ENCODE results near the gene LYST. TPM values are rescaled to one million over a fixed set of nuclear protein-coding genes. Genes with fewer than 3 reads are reported as not detected.

The LYST gene
- total RNA-seq, 1 donor from 2014 or later, result 106 TPM

DNA sequence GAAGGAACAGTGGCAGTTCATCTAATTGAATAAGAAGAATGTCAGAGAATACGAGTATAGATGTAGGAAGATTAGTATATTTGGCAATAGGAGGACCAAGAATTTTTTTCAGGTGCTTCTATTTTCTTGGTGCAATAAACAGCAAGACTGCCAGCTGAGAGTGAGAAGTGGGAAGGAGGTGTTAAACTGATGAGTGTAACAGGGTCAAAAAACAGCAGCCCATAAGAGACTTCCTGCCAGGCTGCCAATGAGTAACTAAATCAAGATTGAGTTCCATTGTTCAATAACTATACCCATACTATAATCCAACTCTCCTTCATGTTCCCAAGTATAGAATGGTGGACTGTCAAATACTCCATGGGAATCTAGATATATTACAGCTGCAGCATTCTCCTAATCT lies 28.7 kb downstream of the LYST start:
- Mint-ChIP-seq H3K36me3 (ENCODE audit: low read depth) (peaks cover 22% of the 10 kb centered on the region), H3K27me3 (no peaks in the 10 kb centered on the region), H3K9me3 (no peaks in the 10 kb centered on the region), H3K4me3 (no peak overlapping the region), H3K27ac (no peak overlapping the region), H3K4me1 (peaks cover 34% of the 10 kb centered on the region)
- DNase-seq, result peak; percentile 51
- intact Hi-C loops (cut with micrococcal nuclease), result no loop called here

DNA sequence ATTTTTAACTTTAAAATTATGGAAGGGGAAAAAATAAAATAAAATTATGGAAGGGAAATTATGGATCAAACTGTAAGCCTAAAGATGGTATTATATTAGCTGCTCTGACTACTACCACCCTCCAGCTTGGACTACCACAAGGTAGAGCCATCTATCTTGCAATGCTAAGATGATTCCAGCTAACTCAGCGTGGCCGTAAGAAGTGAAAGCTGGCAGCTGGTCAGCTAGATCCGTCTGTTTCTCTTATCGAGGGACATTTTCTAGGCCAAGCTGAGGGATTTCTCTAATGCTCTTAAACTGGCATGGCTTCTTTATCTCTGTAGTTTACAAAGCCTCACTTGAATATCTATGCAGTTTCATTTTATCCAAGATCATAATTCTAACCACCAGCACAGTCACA lies 31.5 kb downstream of the LYST start:
- H3K4me3 Mint-ChIP-seq, result no peak overlapping the region
- no peak for DNase-seq
- intact Hi-C loops (cut with micrococcal nuclease), result no loop called here
- no peaks in the 10 kb centered on the region for H3K9me3 Mint-ChIP-seq
- H3K27me3 Mint-ChIP-seq, result no peaks in the 10 kb centered on the region
- H3K36me3 Mint-ChIP-seq (ENCODE audit: low read depth), result peaks cover 22% of the 10 kb centered on the region
- peaks cover 22% of the 10 kb centered on the region for H3K4me1 Mint-ChIP-seq
- H3K27ac Mint-ChIP-seq, result no peak overlapping the region

DNA sequence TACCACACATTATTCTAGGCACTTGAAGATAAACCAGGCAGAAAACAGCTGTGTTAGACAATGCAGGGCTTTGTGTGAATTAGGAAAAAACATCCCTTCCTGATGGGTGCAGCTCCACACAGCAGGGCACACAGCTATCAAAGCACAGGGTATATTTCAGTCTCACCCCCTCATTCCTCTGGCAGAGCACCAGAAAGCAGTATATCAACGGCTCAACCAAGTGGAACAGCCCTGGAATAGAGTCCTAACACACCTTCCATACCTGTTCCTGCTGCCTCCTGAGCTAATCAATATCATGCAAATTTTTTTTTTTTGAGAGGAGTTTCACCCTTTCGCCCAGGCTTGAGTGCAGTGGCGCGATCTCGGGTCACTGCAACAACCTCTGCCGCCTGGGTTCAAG lies 32.1 kb downstream of the LYST start:
- intact Hi-C loops (cut with micrococcal nuclease), result no loop called here
- H3K27ac Mint-ChIP-seq, result no peak overlapping the region
- no peak overlapping the region for H3K4me3 Mint-ChIP-seq
- no peak for DNase-seq
- peaks cover 18% of the 10 kb centered on the region for H3K36me3 Mint-ChIP-seq (ENCODE audit: low read depth)
- peaks cover 17% of the 10 kb centered on the region for H3K4me1 Mint-ChIP-seq
- no peaks in the 10 kb centered on the region for H3K27me3 Mint-ChIP-seq
- H3K9me3 Mint-ChIP-seq, result no peaks in the 10 kb centered on the region

DNA sequence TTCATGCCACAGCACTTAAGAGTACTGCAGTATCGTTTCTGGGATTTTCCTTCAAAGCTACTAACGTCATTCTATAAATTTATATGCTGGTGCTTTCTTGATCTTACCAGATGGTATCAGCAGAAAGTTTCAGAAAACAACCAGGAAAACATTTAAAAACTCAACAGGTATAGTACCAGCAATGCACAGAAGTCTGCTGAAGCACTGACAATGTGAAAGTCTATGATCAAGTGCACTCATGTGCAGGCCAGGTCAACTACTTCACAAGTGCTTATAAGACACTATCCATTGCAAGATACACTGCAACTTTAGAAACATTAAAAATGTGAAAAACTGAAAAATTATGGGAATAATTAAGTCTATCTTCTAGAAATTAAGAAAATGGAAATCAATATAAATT lies 34.7 kb downstream of the LYST start:
- intact Hi-C loops (cut with micrococcal nuclease), result no loop called here
- Mint-ChIP-seq H3K9me3 (no peaks in the 10 kb centered on the region), H3K27ac (no peak overlapping the region), H3K4me3 (no peak overlapping the region), H3K27me3 (no peaks in the 10 kb centered on the region), H3K36me3 (ENCODE audit: low read depth) (peaks cover 21% of the 10 kb centered on the region), H3K4me1 (peaks cover 12% of the 10 kb centered on the region)
- no peak for DNase-seq

DNA sequence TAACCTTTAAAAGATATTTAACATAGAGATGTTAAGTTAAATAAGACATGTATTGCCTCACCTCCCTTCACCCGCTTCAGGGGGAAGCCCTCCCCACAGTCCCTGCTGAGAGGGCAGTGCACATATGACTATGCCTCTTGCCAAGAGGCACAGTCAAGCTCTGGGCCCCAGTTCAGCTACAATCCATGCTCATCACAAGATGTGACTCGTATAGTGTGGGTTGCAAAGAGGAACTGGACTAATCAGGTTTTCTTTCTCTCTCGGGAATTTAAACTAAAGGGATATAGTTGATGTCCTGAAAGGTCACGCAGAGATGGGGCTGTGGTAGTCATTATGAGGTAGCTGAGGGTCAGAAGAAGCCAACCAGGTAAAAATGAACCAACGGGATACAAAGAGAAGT lies 35.6 kb downstream of the LYST start:
- H3K4me3 Mint-ChIP-seq, result no peak overlapping the region
- DNase-seq, result peak; percentile 55
- peaks cover 12% of the 10 kb centered on the region for H3K4me1 Mint-ChIP-seq
- intact Hi-C loops (cut with micrococcal nuclease), result no loop called here
- H3K27ac Mint-ChIP-seq, result peak overlapping the region; percentile 64
- no peaks in the 10 kb centered on the region for H3K27me3 Mint-ChIP-seq
- peaks cover 25% of the 10 kb centered on the region for H3K36me3 Mint-ChIP-seq (ENCODE audit: low read depth)
- no peaks in the 10 kb centered on the region for H3K9me3 Mint-ChIP-seq

DNA sequence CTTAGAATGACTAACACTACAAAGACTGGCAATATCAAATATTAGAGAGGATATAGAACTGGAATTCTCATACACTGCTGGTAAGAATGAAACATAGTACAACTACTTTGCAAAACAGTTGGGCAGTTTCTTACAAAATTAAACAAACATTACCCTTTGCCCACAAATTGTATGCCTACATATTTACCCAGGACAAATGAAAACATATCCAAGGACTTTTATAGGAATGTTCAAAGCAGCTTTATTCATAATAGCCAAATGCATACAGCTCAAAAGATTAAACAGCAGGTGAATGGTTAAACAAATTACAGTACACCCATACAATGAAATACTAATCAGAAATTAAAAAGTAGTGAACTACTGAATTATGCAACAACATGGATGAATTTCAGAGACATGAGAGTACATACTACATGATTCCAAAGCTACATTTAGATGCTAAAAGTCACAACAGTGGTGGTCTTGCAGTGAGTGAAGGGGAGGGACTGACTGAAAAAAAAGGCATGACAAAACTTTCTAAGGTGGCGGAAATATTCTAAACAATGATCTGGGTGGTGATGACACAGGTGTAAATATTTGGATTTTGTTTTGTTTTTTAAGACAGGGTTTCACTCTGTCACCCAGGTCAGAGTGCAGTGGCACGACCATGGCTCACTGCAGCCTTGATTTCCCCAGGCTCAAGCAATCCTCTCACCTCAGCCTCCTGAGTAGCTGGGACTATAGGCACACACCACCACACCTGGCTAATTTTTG lies 40.4 kb downstream of the LYST start:
- H3K4me1 Mint-ChIP-seq, result peaks cover 11% of the 10 kb centered on the region
- DNase-seq, result no peak
- no peak overlapping the region for H3K27ac Mint-ChIP-seq
- no peaks in the 10 kb centered on the region for H3K9me3 Mint-ChIP-seq
- no peaks in the 10 kb centered on the region for H3K27me3 Mint-ChIP-seq
- peaks cover 38% of the 10 kb centered on the region for H3K36me3 Mint-ChIP-seq (ENCODE audit: low read depth)
- no peak overlapping the region for H3K4me3 Mint-ChIP-seq
- intact Hi-C loops (cut with micrococcal nuclease), result no loop called here

DNA sequence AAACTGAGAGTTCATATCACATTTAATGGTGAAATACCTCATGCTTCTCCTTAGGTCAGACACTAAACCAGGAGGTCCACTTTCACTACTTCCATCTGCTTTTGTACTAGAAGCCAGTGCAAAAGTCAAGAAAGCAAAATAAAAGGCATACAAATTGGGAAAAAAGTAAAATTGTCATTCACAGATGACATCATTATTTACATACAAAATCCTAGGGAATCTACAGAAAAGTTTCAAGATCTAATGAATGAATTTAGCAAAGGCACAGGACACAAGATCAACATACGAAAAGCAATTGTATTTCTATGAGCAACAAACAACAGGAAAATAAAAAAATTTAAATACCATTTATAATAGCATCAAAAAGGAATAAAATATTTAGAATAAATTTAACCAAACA lies 41.5 kb downstream of the LYST start:
- Mint-ChIP-seq H3K4me1 (peaks cover 6% of the 10 kb centered on the region), H3K4me3 (no peak overlapping the region), H3K36me3 (ENCODE audit: low read depth) (peaks cover 32% of the 10 kb centered on the region), H3K27ac (no peak overlapping the region), H3K27me3 (no peaks in the 10 kb centered on the region), H3K9me3 (no peaks in the 10 kb centered on the region)
- intact Hi-C loops (cut with micrococcal nuclease), result no loop called here
- no peak for DNase-seq

DNA sequence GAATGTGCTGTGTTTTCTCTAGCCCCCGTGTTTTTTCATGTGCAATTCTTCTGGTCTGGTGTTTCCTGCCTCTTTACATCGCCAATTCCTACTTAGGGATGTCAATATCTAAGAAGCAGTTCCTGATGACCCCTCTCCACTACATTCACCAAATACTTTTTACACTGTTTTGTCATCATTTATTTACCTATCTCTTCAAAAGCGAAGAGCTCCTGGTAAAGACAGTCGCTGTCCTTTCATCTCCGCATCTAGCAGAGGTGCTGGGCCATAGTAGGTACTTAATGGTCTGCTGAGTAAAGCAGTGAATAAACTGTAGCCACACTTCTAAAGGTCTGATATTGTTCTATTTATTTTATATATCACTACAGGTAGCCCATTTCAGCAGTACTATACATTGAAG lies 43.0 kb downstream of the LYST start:
- no peak overlapping the region for H3K27ac Mint-ChIP-seq
- intact Hi-C loops (cut with micrococcal nuclease), result no loop called here
- H3K4me3 Mint-ChIP-seq, result no peak overlapping the region
- H3K27me3 Mint-ChIP-seq, result no peaks in the 10 kb centered on the region
- no peaks in the 10 kb centered on the region for H3K9me3 Mint-ChIP-seq
- peaks cover 35% of the 10 kb centered on the region for H3K36me3 Mint-ChIP-seq (ENCODE audit: low read depth)
- no peak for DNase-seq
- H3K4me1 Mint-ChIP-seq, result peaks cover 8% of the 10 kb centered on the region

DNA sequence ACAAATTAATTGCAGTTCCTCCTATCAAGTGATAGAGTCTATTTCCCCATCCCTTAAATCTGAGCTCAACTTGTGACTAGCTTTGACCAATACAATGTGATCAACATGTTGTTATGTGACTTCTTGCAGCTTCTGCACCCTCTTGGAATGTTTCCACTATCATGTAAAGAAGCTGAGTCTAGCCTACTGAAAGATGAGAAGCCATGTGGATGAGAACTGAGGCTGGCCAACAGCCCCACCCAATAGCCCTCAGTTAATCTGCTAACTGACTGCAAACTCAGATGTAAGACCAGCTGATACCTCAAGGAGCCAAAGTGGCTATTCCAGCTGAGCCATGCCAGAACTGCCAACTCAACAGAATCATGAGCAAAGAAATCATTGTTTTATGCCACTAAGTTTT lies 44.0 kb downstream of the LYST start:
- peaks cover 29% of the 10 kb centered on the region for H3K36me3 Mint-ChIP-seq (ENCODE audit: low read depth)
- DNase-seq, result no peak
- intact Hi-C loops (cut with micrococcal nuclease), result no loop called here
- H3K27me3 Mint-ChIP-seq, result no peaks in the 10 kb centered on the region
- H3K9me3 Mint-ChIP-seq, result no peaks in the 10 kb centered on the region
- H3K4me3 Mint-ChIP-seq, result no peak overlapping the region
- no peak overlapping the region for H3K27ac Mint-ChIP-seq
- H3K4me1 Mint-ChIP-seq, result peaks cover 8% of the 10 kb centered on the region

DNA sequence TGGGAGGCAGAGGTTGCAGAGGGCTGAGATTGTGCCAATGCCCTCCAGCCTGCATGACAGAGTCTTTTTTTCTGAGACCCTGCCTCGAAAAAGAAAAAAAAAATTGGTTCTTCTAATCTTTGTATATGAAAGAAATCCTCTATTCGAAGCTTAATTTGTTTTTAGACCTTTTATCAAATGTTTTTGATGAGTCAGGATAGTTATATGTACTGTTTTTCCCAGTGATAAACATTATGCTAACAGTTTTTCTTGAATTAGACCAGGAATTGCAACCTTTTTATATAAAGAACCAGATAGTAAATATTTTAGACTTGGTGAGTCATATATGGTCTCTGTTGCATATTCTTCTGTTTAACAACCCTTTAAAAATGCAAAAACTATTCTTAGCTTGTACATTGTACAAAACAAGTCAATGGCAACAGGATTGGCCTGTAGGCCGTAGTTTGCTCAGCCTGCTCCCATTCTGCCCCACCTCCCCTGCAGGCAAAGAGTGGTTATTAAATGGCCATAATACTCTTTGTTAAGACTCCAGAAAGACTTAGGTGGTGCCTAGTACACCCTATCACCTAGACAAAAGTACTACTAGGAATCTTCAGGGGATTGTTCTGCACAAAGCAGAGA lies 45.2 kb downstream of the LYST start:
- intact Hi-C loops (cut with micrococcal nuclease), result no loop called here
- no peak overlapping the region for H3K27ac Mint-ChIP-seq
- peaks cover 28% of the 10 kb centered on the region for H3K36me3 Mint-ChIP-seq (ENCODE audit: low read depth)
- H3K27me3 Mint-ChIP-seq, result no peaks in the 10 kb centered on the region
- no peaks in the 10 kb centered on the region for H3K9me3 Mint-ChIP-seq
- DNase-seq, result no peak
- peaks cover 17% of the 10 kb centered on the region for H3K4me1 Mint-ChIP-seq
- H3K4me3 Mint-ChIP-seq, result no peak overlapping the region

DNA sequence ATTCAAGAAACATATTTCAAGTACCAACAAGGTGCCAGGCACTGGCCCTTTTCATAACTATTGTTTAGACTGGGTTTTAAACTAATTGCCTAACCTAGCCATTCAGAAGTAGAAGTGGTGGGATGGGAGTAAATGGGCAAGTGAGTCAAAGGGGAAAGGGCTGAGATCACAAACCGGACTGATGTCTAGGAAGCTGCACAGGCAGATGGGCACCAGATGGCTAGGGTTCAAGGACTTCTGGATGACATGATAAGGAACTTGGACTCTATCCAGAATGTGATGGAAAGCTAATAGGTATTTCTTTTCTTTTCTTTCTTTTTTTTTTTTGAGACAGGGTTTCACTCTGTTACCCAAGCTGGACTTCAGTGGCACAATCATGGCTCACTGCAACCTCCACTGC lies 46.6 kb downstream of the LYST start:
- Mint-ChIP-seq H3K27ac (no peak overlapping the region), H3K4me1 (peaks cover 18% of the 10 kb centered on the region), H3K4me3 (no peak overlapping the region)

DNA sequence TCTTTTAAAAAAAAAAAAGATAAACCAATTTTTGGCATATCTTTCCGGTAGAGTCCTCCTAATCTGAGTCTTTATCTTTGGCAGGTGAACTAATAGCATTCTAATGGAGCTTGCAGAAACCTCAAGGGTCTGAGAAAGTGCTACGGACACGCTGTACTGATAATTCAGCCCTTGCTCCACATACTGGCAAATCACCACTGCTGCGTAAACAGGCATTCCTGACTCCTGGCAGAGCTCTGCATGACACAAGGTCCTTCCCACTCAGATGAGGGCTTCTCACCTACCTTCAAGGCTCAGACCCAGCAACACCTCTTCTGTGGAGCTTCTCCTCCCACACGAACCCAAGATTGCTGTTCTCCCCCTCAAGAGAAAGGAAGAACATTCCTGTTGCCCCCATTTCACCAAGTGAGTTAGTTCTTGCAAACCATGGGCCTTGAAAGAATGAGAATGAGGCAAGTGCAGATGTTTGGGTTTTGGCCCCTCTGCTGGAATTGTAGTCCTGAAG lies 48.0 kb downstream of the LYST start:
- peak; percentile 49 for DNase-seq
- Mint-ChIP-seq H3K27me3 (no peaks in the 10 kb centered on the region), H3K36me3 (ENCODE audit: low read depth) (peaks cover 14% of the 10 kb centered on the region), H3K4me1 (peaks cover 18% of the 10 kb centered on the region), H3K9me3 (no peaks in the 10 kb centered on the region), H3K27ac (no peak overlapping the region), H3K4me3 (no peak overlapping the region)
- intact Hi-C loops (cut with micrococcal nuclease), result no loop called here

More for the DNA sequence above, 46.6 kb downstream of the LYST start:
- Mint-ChIP-seq H3K9me3 (no peaks in the 10 kb centered on the region), H3K36me3 (ENCODE audit: low read depth) (peaks cover 18% of the 10 kb centered on the region), H3K27me3 (no peaks in the 10 kb centered on the region)
- intact Hi-C loops (cut with micrococcal nuclease), result no loop called here
- no peak for DNase-seq

DNA sequence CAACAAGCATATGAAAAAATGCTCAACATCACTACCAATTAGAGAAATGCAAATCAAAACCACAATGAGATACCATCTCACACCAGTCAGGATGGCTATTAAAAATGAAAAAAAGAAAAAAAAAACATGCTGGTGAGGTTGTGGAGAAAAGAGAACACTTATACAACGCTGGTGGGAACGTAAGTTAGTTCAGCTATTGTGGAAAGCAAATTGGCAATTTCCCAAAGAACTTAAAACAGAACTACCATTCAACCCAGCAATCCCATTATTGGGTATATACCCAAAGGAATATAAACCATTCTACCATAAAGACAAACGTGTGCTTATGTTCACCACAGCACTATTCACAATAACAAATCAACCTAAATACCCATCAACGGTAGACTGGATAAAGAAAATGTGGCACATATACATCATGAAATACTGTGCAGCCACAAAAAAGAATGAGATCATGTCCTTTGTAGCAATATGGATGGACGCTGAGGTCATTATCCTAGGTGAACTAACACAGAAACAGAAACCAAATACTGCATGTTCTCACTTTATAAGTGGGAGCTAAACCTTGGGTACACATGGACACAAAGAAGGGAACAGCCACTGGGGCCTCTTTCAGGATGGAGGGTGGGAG lies 49.5 kb downstream of the LYST start:
- Mint-ChIP-seq H3K27ac (no peak overlapping the region), H3K27me3 (no peaks in the 10 kb centered on the region), H3K9me3 (no peaks in the 10 kb centered on the region), H3K36me3 (ENCODE audit: low read depth) (peaks cover 8% of the 10 kb centered on the region), H3K4me1 (peaks cover 13% of the 10 kb centered on the region), H3K4me3 (no peak overlapping the region)
- intact Hi-C loops (cut with micrococcal nuclease), result no loop called here
- DNase-seq, result peak; percentile 51

DNA sequence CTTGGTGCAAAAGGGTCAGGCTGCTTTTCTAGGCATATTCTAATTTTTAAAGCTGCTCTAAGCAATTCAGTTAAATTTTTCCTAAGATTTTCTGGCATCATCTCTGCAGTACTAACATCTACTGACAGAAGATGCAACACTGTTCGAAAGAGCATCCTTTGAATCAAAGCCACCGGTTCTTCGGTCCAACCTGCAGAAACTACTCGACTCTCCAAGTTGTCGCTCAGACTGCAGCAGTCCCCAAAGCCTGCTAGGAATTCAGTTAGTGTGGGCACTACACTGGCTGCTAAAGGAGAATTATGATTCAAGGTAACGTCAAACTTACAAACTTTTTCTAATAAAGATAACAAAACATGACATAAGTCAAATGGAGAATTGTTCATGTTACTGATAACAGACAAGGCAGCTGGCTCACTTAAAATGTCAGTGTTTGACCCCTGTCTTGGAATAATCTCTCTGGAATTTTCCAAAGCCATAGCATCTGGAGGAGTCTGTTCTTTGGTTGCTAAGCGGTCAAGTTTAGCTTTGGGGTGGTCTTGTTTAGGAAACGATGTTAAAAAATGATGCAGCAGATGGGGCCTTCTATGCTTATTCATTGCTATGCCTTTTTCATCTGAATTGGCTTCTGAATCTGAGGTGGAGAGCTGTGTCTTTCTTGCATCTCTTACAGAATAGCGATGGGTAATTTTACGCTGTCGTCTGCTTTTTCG lies 56.9 kb downstream of the LYST start:
- no peak for DNase-seq
- Mint-ChIP-seq H3K36me3 (ENCODE audit: low read depth) (peaks cover 36% of the 10 kb centered on the region), H3K27ac (no peak overlapping the region), H3K9me3 (no peaks in the 10 kb centered on the region), H3K4me3 (no peak overlapping the region), H3K27me3 (no peaks in the 10 kb centered on the region), H3K4me1 (no peaks in the 10 kb centered on the region)
- intact Hi-C loops (cut with micrococcal nuclease), result no loop called here

Measured in activated CD4-positive, alpha-beta T cell treated with anti-CD3 and anti-CD28 coated beads, Interleukin-2, amount 10 ng/mL, durations not matched to agents 24 days and 14 days (primary cell).